Measurements from ENCODE around the gene ALKBH5. TPM values are rescaled to one million over a fixed set of nuclear protein-coding genes. Genes with fewer than 3 reads are reported as not detected.

The ALKBH5 gene
- total and polyA plus RNA-seq, 2 experiments from 2014 or later, result 56.6 to 78.3 TPM

- H3K4me2 ChIP-seq, result peak overlapping the region; percentile 84
- under 1% methylated on average over 33 of the region's 33 CpGs for WGBS (ENCODE audit: low lambda C conversion rate, missing lambda C conversion rate)
- H3K36me3 ChIP-seq (replicated peaks; ENCODE audit: insufficient read depth, low read depth), result no peaks in the 10 kb centered on the region
- no peaks in the 10 kb centered on the region for H3K27me3 ChIP-seq
- no peak for TF ChIP-seq CTCF (IDR thresholded peaks at IDR 0.05; ENCODE audit: poor library complexity)
- no peaks in the 10 kb centered on the region for H3K9me2 ChIP-seq (replicated peaks; ENCODE audit: insufficient read depth)
- peak overlapping the region; percentile 51 for H2AFZ ChIP-seq
- peak; percentile 91 for DNase-seq (ENCODE audit: low spot score)
- H3K4me1 ChIP-seq (ENCODE audit: insufficient read depth), result peaks cover 44% of the 10 kb centered on the region
- H3K79me2 ChIP-seq, result peaks cover 42% of the 10 kb centered on the region
- H3K4me3 ChIP-seq, result peak overlapping the region; percentile 43
- H4K20me1 ChIP-seq (ENCODE audit: insufficient read depth, poor library complexity, severe bottlenecking), result peaks cover 37% of the 10 kb centered on the region
- peak overlapping the region; percentile 97 for H3K27ac ChIP-seq
- no peaks in the 10 kb centered on the region for H3K9me3 ChIP-seq (ENCODE audit: low read depth)
Measured at GRCh38 chr17:18182978-18183333, 672 bp upstream of the ALKBH5 start.

- no peaks in the 10 kb centered on the region for H3K9me3 ChIP-seq (ENCODE audit: low read depth)
- peak; percentile 67 for DNase-seq (ENCODE audit: low spot score)
- peaks cover 52% of the 10 kb centered on the region for H4K20me1 ChIP-seq (ENCODE audit: insufficient read depth, poor library complexity, severe bottlenecking)
- H3K79me2 ChIP-seq, result peaks cover 56% of the 10 kb centered on the region
- peak overlapping the region; percentile 78 for H3K4me3 ChIP-seq
- H3K27me3 ChIP-seq, result no peaks in the 10 kb centered on the region
- H3K4me2 ChIP-seq, result peak overlapping the region; percentile 95
- H2AFZ ChIP-seq, result peak overlapping the region; percentile 54
- 2% methylated on average over 91 of the region's 92 CpGs for WGBS (ENCODE audit: low lambda C conversion rate, missing lambda C conversion rate)
- peaks cover 49% of the 10 kb centered on the region for H3K4me1 ChIP-seq (ENCODE audit: insufficient read depth)
- H3K27ac ChIP-seq, result peak overlapping the region; percentile 97
- TF ChIP-seq EZH2phosphoT487 (IDR thresholded peaks at IDR 0.05; ENCODE audit: low read depth, severe bottlenecking, unreplicated experiment), result no peak
- no peak for TF ChIP-seq EZH2 (IDR thresholded peaks at IDR 0.05; ENCODE audit: borderline replicate concordance)
- TF ChIP-seq CTCF (IDR thresholded peaks at IDR 0.05; ENCODE audit: poor library complexity), result no peak
- no peaks in the 10 kb centered on the region for H3K9me2 ChIP-seq (replicated peaks; ENCODE audit: insufficient read depth)
- no peaks in the 10 kb centered on the region for H3K36me3 ChIP-seq (replicated peaks; ENCODE audit: insufficient read depth, low read depth)
Measured at GRCh38 chr17:18184143-18185031, 759 bp downstream of the ALKBH5 start.

- peaks cover 66% of the 10 kb centered on the region for H3K79me2 ChIP-seq
Measured at GRCh38 chr17:18185391-18185790, 1.8 kb downstream of the ALKBH5 start.

More at GRCh38 chr17:18185391-18185790, 1.8 kb downstream of the ALKBH5 start:
- Histone ChIP-seq H3K27me3 (no peaks in the 10 kb centered on the region), H3K4me2 (peak overlapping the region; percentile 95), H3K27ac (peak overlapping the region; percentile 54), H3K4me1 (ENCODE audit: insufficient read depth) (peaks cover 55% of the 10 kb centered on the region), H3K36me3 (replicated peaks; ENCODE audit: insufficient read depth, low read depth) (no peaks in the 10 kb centered on the region), H3K9me3 (ENCODE audit: low read depth) (no peaks in the 10 kb centered on the region), H3K9me2 (replicated peaks; ENCODE audit: insufficient read depth) (no peaks in the 10 kb centered on the region), H4K20me1 (ENCODE audit: insufficient read depth, poor library complexity, severe bottlenecking) (peaks cover 62% of the 10 kb centered on the region), H2AFZ (no peak overlapping the region), H3K4me3 (peak overlapping the region; percentile 78)
- 25% methylated on average over 3 of the region's 3 CpGs for WGBS (ENCODE audit: low lambda C conversion rate, missing lambda C conversion rate)
- no peak for DNase-seq (ENCODE audit: low spot score)
- no peak for TF ChIP-seq CTCF (IDR thresholded peaks at IDR 0.05; ENCODE audit: poor library complexity)
- TF ChIP-seq EZH2 (IDR thresholded peaks at IDR 0.05; ENCODE audit: borderline replicate concordance), result no peak
- TF ChIP-seq EZH2phosphoT487 (IDR thresholded peaks at IDR 0.05; ENCODE audit: low read depth, severe bottlenecking, unreplicated experiment), result no peak
